ENCODE data around the gene ARHGEF2. TPM values are rescaled to one million over a fixed set of nuclear protein-coding genes. Genes with fewer than 3 reads are reported as not detected.

ARHGEF2 gene
- total and polyA plus RNA-seq, 9 of the 15 experiments (the other 6 are each of a cell fraction or from before 2014, with no cell fraction given): 7.1 to 162 (median 62.2) TPM

GRCh38 chr1:155934097-155934935, 44.0 kb downstream of the ARHGEF2 start, which contains the start of gene KHDC4 (continued):
- TF ChIP-seq ZNF76 (CRISPR knock-in tag; IDR thresholded peaks at IDR 0.05; ENCODE audit: borderline replicate concordance): no peak
- TF ChIP-seq ETV5 (CRISPR knock-in tag; IDR thresholded peaks at IDR 0.05; ENCODE audit: low read depth): peak; percentile 76; the same call in 1 of the 2 replicates
- TF ChIP-seq ARHGAP35 (IDR thresholded peaks at IDR 0.05; ENCODE audit: partially characterized antibody): no peak
- no peak for TF ChIP-seq SMAD2 (IDR thresholded peaks at IDR 0.05; ENCODE audit: low read depth, low read length)
- no peak for TF ChIP-seq ZNF449 (CRISPR knock-in tag; IDR thresholded peaks at IDR 0.05)
- TF ChIP-seq ZFPM2 (CRISPR knock-in tag; IDR thresholded peaks at IDR 0.05): 0 out of 2 replicates have a peak, but pooled peaks have one; percentile 84
- peak; percentile 76 for TF ChIP-seq LCOR (CRISPR knock-in tag; IDR thresholded peaks at IDR 0.05)
- TF ChIP-seq ZNF354B (CRISPR knock-in tag; IDR thresholded peaks at IDR 0.05): no peak
- TF ChIP-seq ZNF407 (IDR thresholded peaks at IDR 0.05; ENCODE audit: low read depth): peak; percentile 5; the same call in 1 of the 2 replicates
- peak; percentile 13 for TF ChIP-seq ZFP36 (IDR thresholded peaks at IDR 0.05; ENCODE audit: low read depth, low read length, partially characterized antibody)
- peak; percentile 60; the same call in 1 of the 2 replicates for TF ChIP-seq OTX1 (CRISPR knock-in tag; IDR thresholded peaks at IDR 0.05)
- TF ChIP-seq GATAD2A (IDR thresholded peaks at IDR 0.05): no peak
- TF ChIP-seq SFPQ (IDR thresholded peaks at IDR 0.05; ENCODE audit: low read depth, low read length): no peak
- TF ChIP-seq YY1 (IDR thresholded peaks at IDR 0.05; ENCODE audit: borderline replicate concordance in 1 of 3, control insufficient read depth in 1 of 3, extremely low read depth in 1 of 3, insufficient read depth in 3 of 3, insufficient read length in 1 of 3, insufficient replicate concordance in 2 of 3, low read depth in 1 of 3, low read length in 2 of 3): peak; percentile 86 to 99 (median 96)
- TF ChIP-seq NCOA2 (IDR thresholded peaks at IDR 0.05; ENCODE audit: partially characterized antibody in 2 of 2): no peak

Measured in K562 (cell line).